ENCODE data around the gene CSNK1A1. TPM values are rescaled to one million over a fixed set of nuclear protein-coding genes. Genes with fewer than 3 reads are reported as not detected.

Gene CSNK1A1
- total and polyA plus RNA-seq, 8 donors = 60.5 to 408 (median 178) TPM

DNA sequence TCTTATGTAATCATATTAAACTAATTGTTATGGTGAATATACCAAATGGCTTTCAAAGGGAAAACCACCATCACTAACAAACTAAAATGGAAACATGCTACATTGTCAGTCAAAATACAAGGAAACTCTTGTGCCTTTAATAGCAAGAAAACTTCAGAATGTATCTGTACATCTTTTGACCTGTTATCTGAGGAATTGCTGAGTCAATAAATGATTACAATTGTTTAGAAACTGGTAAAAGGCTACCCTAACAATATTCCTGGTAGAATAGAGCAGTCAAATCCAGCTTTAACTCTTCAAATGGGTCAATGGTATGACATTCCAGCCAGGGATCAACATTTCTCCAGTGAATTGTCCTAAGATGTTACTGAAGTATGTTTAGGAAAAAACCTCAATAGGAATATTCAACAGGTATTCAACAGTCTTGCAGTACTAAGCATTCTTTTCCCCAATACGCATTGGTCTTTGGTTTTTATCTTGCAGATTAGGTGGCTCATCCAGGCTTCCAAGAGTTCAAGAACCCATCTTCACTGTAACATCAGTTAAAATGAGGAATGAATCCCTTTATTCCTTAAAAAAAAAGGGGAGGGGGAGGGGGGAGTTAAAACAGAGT is 52.4 kb downstream of the CSNK1A1 start:
- H3K27ac ChIP-seq = peak overlapping the region in 3 of 5 donors; percentile 1 to 67 (median 15)
- no peaks in the 10 kb centered on the region for H3K9me3 ChIP-seq
- H3K4me3 ChIP-seq = no peak overlapping the region
- H3K4me1 ChIP-seq = peaks cover 0 to 31% (median 11%) of the 10 kb centered on the region in 4 donors
- DNase-seq = no peak
- no peaks in the 10 kb centered on the region for H3K27me3 ChIP-seq
- intact Hi-C loops (cut with DNase I; ENCODE audit: low total_unique reads) = loop anchor here (10.0 kb wide), 1 partner anchor 46 kb away; no protein-coding TSS in a partner anchor
- TF ChIP-seq EP300 (IDR thresholded peaks at IDR 0.05) (no peak), POLR2A (IDR thresholded peaks at IDR 0.05) (no peak)
- WGBS, 5 donors = 70 to 96% (median 84%) methylated on average over 1 of the region's 1 CpG
- peaks cover 32 to 95% (median 90%) of the 10 kb centered on the region in 4 donors for H3K36me3 ChIP-seq

DNA sequence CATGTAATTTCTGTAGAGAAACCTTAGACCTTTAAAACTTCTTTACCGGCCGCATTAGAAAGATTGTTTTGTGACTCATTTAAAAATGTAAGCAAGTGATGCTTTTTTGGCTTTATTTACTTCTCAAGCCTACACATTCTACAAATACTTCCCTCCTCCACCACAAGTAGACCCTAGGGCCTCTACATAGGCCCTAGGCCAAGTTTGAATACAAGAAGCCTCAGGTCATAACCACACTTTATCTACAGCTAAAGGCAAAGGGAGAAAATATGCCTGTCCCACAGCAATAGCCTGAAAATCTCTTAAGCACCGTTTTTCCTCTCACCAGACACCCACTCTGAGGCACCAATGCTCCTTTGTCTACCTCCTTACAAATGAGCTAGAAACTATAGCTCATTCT is 53.9 kb downstream of the CSNK1A1 start:
- Histone ChIP-seq H3K9me3 (no peaks in the 10 kb centered on the region), H3K4me1 (peaks cover 0 to 37% (median 11%) of the 10 kb centered on the region in 4 donors), H3K27me3 (no peaks in the 10 kb centered on the region), H3K4me3 (no peak overlapping the region), H3K27ac (peak overlapping the region in 4 of 5 donors; percentile 34 to 67 (median 58)), H3K36me3 (peaks cover 19 to 92% (median 79%) of the 10 kb centered on the region in 4 donors)
- intact Hi-C loops (cut with DNase I; ENCODE audit: low total_unique reads) = loop anchor here (10.0 kb wide), 1 partner anchor 47 kb away; no protein-coding TSS in a partner anchor
- 41 to 64% (median 49%) methylated on average over 3 of the region's 3 CpGs for WGBS, 5 donors
- TF ChIP-seq POLR2AphosphoS5 (IDR thresholded peaks at IDR 0.05) = no peak
- TF ChIP-seq, protein P1, sequence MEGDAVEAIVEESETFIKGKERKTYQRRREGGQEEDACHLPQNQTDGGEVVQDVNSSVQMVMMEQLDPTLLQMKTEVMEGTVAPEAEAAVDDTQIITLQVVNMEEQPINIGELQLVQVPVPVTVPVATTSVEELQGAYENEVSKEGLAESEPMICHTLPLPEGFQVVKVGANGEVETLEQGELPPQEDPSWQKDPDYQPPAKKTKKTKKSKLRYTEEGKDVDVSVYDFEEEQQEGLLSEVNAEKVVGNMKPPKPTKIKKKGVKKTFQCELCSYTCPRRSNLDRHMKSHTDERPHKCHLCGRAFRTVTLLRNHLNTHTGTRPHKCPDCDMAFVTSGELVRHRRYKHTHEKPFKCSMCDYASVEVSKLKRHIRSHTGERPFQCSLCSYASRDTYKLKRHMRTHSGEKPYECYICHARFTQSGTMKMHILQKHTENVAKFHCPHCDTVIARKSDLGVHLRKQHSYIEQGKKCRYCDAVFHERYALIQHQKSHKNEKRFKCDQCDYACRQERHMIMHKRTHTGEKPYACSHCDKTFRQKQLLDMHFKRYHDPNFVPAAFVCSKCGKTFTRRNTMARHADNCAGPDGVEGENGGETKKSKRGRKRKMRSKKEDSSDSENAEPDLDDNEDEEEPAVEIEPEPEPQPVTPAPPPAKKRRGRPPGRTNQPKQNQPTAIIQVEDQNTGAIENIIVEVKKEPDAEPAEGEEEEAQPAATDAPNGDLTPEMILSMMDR (IDR thresholded peaks at IDR 0.05) = no peak
- TF ChIP-seq POLR2A (IDR thresholded peaks at IDR 0.05) = no peak
- no peak for TF ChIP-seq EP300 (IDR thresholded peaks at IDR 0.05)
- DNase-seq = peak in 1 of 2 donors; percentile 66

DNA sequence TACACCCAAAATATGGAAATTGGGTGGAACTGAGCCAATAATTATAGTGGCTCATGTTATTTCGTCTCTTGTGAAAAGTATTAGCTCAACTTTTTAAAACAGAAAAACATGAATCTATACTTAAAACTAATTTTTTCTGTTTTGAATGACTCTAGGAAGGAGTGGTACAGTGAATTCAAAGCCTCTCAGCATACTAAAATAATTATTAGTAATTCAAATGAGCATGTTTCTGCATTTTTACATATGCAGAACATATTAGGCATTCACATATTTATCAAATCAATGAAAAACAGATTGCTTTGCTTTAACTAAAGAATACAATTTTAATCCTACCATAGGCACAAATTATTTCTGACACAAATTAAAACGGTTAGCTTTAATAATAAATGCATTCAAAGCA is 54.3 kb downstream of the CSNK1A1 start:
- peak overlapping the region in 3 of 5 donors; percentile 49 to 67 (median 67) for H3K27ac ChIP-seq
- TF ChIP-seq POLR2A (IDR thresholded peaks at IDR 0.05) = no peak
- TF ChIP-seq, protein P1 (IDR thresholded peaks at IDR 0.05) = no peak
- TF ChIP-seq POLR2AphosphoS5 (IDR thresholded peaks at IDR 0.05) = no peak
- no peak for TF ChIP-seq EP300 (IDR thresholded peaks at IDR 0.05)
- peaks cover 0 to 37% (median 11%) of the 10 kb centered on the region in 4 donors for H3K4me1 ChIP-seq
- 47 to 63% (median 58%) methylated on average over 2 of the region's 2 CpGs for WGBS, 5 donors
- DNase-seq = no peak
- H3K9me3 ChIP-seq = no peaks in the 10 kb centered on the region
- intact Hi-C loops (cut with DNase I; ENCODE audit: low total_unique reads) = loop anchor here (10.0 kb wide), 1 partner anchor 48 kb away; no protein-coding TSS in a partner anchor
- H3K27me3 ChIP-seq = no peaks in the 10 kb centered on the region
- H3K4me3 ChIP-seq = no peak overlapping the region
- H3K36me3 ChIP-seq = peaks cover 19 to 87% (median 75%) of the 10 kb centered on the region in 4 donors

DNA sequence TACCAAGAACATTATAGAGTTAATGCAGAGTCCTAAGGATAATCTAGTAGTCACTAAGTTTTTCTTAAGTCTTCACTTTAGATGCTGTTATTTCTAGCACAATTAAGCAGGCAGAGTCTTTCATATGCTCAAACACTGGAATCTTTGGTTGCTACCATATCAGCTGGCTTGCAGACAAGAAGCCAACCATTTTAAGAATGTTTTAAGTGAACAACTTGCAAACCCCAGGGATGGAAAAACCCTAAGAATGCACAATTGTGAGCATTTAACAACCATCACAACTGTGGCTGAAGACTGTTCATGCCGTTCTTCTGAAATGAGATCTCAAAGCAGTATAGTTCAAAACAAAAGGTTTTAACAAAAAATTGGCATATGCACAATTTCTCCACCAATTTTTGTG is 55.1 kb downstream of the CSNK1A1 start:
- TF ChIP-seq POLR2A (IDR thresholded peaks at IDR 0.05) (no peak), POLR2AphosphoS5 (IDR thresholded peaks at IDR 0.05) (no peak), EP300 (IDR thresholded peaks at IDR 0.05) (no peak)
- TF ChIP-seq, protein P1 (IDR thresholded peaks at IDR 0.05) = no peak
- DNase-seq = no peak
- H3K4me3 ChIP-seq = no peak overlapping the region
- peaks cover 19 to 80% (median 68%) of the 10 kb centered on the region in 4 donors for H3K36me3 ChIP-seq
- 71 to 89% (median 78%) methylated on average over 1 of the region's 1 CpG for WGBS, 5 donors
- peak overlapping the region in 2 of 5 donors; percentile 67 for H3K27ac ChIP-seq
- intact Hi-C loops (cut with DNase I; ENCODE audit: low total_unique reads) = loop anchor here (10.0 kb wide), 1 partner anchor 49 kb away; no protein-coding TSS in a partner anchor
- H3K27me3 ChIP-seq = no peaks in the 10 kb centered on the region
- peaks cover 0 to 37% (median 11%) of the 10 kb centered on the region in 4 donors for H3K4me1 ChIP-seq
- no peaks in the 10 kb centered on the region for H3K9me3 ChIP-seq
